ENCODE data around the gene HIVEP3. TPM values are rescaled to one million over a fixed set of nuclear protein-coding genes. Genes with fewer than 3 reads are reported as not detected.

The HIVEP3 gene
- total and polyA plus RNA-seq, 5 donors: 6.3 to 7.9 (median 7.2) TPM

DNA sequence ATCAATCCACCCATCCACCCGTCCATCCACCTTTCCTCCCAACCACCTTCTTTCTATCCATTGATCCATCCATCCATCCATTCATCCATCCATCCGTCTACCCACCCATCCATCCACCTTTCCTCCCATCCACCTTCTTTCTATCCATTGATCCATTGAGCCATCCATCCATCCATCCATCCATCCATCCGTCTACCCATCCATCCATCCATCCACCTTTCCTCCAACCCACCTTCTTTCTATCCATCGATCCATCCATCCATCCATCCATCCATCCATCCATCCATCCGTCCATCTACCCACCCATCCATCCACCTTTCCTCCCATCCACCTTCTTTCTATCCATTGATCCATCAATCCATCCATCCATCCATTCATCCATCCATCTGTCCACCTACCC is 429.2 kb downstream of the HIVEP3 start:
- no peak for ATAC-seq
- Histone ChIP-seq H3K4me1 (ENCODE audit: control insufficient read depth, insufficient read depth, low read length) (peaks cover 5% of the 10 kb centered on the region), H3K4me3 (ENCODE audit: low read length) (no peak overlapping the region), H3K27ac (ENCODE audit: low read length) (no peak overlapping the region), H3K9me3 (ENCODE audit: control insufficient read depth, low read length) (no peaks in the 10 kb centered on the region), H3K27me3 (ENCODE audit: control insufficient read depth, insufficient read depth) (no peaks in the 10 kb centered on the region)
- DNase-seq: no peak
- intact Hi-C loops (cut with DNase I): no loop called here
- 93% methylated on average over 5 of the region's 5 CpGs for WGBS

DNA sequence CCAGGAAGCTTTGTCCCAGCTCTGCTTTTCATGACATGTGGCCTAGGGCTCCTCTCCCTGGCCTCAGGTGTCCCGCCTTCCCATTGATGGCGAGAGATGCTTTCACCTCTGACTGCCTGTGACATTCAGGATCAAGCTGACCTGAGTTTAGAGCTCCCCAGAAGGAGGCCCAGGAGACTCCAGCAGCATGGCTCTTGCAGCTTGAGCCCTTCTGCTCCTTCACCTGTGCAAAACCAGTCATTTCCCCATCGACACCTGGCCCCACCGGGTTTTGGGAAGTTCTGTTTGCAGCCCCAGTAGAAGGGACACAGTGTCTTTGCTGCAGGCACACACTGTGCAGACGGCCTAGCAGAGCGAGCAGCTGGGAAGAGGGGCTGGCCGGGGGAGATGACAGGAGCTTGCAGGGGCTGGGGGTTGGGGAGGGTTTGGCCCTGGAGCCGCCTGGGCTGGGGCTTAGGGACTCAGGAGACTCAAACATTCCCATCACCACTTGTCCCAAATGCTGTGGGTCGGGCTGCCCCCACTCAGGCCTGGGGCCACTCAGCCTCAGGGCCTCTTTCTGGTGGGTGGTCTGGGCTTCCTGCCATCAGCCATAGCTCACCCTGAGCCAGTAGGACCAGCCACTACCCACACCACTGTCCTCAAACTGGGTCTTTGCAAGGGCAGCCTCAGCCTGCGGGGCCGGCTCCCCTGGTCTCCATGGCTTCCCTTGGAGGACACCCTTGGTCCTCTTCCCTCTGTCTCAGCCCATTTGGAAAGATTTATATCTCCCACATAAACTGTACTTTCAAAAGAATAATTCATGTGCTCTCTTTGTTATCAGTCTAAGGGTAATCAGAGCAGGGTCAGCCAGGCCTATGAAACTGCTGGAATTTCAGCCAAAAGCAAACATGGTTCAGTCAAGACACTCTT is 430.4 kb downstream of the HIVEP3 start:
- ATAC-seq (no peak), DNase-seq (peak in 1 of 3 donors; percentile 59)
- intact Hi-C loops (cut with DNase I): no loop called here
- Histone ChIP-seq H3K9me3 (ENCODE audit: control insufficient read depth, low read length) (no peaks in the 10 kb centered on the region), H3K4me1 (ENCODE audit: control insufficient read depth, insufficient read depth, low read length) (peaks cover 5% of the 10 kb centered on the region), H3K27ac (ENCODE audit: low read length) (no peak overlapping the region), H3K4me3 (ENCODE audit: low read length) (no peak overlapping the region), H3K27me3 (ENCODE audit: control insufficient read depth, insufficient read depth) (no peaks in the 10 kb centered on the region)
- WGBS: 77% methylated on average over 11 of the region's 11 CpGs

DNA sequence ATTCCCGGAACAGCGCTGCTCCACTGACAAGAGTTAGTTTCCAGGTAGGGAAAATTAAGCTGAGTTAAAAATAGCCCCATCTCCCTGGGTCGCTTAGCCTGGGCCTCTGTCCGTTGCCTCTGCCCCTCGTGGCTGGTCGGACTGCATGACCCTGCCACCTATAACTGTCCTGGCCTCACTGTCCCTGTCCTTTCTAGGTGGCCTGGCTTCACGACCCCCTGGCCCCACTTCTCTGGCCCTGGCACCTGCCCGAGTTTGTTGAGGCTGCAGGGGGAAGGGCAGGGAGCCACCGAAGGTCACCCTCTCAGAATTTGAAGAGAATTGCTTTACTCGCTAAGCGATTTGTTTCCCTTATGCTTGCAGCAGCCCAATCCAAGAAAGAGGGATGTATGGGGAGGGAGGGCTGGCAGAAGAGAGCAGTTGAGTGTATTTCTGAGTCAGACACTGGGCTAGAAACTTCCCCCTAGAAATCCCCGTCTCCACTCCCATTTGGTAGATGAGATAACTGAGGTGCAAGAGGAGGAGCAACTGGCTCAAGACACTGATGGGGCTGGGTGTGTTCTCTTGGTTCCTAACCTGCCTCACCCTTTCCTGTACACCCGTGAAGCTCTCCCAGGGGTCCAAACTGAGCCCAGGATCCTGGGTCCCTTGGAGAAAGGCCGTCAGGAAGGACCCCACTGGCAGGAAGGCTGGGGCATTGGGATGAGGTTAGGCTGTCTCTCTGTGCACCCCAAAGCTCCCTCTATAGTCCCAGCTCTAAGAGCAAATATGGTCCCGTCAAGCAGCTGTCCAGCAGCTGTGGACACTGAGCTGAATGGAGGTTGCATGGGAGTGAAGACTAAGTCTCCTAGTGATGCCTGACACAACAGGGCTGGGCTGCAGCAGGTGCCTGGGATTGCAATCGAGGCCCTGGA is 431.3 kb downstream of the HIVEP3 start:
- Histone ChIP-seq H3K4me3 (ENCODE audit: low read length) (no peak overlapping the region), H3K4me1 (ENCODE audit: control insufficient read depth, insufficient read depth, low read length) (peaks cover 5% of the 10 kb centered on the region), H3K9me3 (ENCODE audit: control insufficient read depth, low read length) (no peaks in the 10 kb centered on the region), H3K27ac (ENCODE audit: low read length) (no peak overlapping the region), H3K27me3 (ENCODE audit: control insufficient read depth, insufficient read depth) (no peaks in the 10 kb centered on the region)
- WGBS: 50% methylated on average over 16 of the region's 16 CpGs
- ATAC-seq: no peak
- intact Hi-C loops (cut with DNase I): no loop called here
- DNase-seq: peak in 1 of 3 donors; percentile 53

- DNase-seq: peak in 1 of 3 donors; percentile 60
- no peak overlapping the region for H3K4me3 ChIP-seq (ENCODE audit: low read length)
- peaks cover 5% of the 10 kb centered on the region for H3K4me1 ChIP-seq (ENCODE audit: control insufficient read depth, insufficient read depth, low read length)
- no peaks in the 10 kb centered on the region for H3K9me3 ChIP-seq (ENCODE audit: control insufficient read depth, low read length)
- no peak overlapping the region for H3K27ac ChIP-seq (ENCODE audit: low read length)
- WGBS: 34% methylated on average over 23 of the region's 23 CpGs
- H3K27me3 ChIP-seq (ENCODE audit: control insufficient read depth, insufficient read depth): no peaks in the 10 kb centered on the region
- intact Hi-C loops (cut with DNase I): no loop called here
- no peak for ATAC-seq
Measured at GRCh38 chr1:41486371-41487125, 432.2 kb downstream of the HIVEP3 start.

DNA sequence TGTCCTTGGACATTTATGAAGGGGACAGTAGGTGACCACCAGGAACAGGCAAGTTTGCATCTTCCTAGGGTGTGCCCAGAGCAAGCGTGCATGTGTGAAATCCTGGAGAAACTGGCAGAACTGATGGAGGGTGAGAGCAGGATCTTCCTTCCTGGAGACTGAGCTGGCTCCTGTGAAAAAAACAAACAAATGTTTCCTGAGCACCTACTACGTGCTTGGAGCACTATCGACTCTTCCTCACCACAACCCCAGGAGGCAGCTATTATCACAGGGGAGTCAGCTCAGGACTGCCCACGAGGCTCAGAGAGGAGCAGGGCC is 432.7 kb downstream of the HIVEP3 start:
- intact Hi-C loops (cut with DNase I): no loop called here
- H3K27me3 ChIP-seq (ENCODE audit: control insufficient read depth, insufficient read depth): no peaks in the 10 kb centered on the region
- H3K27ac ChIP-seq (ENCODE audit: low read length): no peak overlapping the region
- H3K4me1 ChIP-seq (ENCODE audit: control insufficient read depth, insufficient read depth, low read length): peaks cover 5% of the 10 kb centered on the region
- no peak for ATAC-seq
- 65% methylated on average over 4 of the region's 4 CpGs for WGBS
- DNase-seq: no peak
- H3K9me3 ChIP-seq (ENCODE audit: control insufficient read depth, low read length): no peaks in the 10 kb centered on the region
- H3K4me3 ChIP-seq (ENCODE audit: low read length): no peak overlapping the region

DNA sequence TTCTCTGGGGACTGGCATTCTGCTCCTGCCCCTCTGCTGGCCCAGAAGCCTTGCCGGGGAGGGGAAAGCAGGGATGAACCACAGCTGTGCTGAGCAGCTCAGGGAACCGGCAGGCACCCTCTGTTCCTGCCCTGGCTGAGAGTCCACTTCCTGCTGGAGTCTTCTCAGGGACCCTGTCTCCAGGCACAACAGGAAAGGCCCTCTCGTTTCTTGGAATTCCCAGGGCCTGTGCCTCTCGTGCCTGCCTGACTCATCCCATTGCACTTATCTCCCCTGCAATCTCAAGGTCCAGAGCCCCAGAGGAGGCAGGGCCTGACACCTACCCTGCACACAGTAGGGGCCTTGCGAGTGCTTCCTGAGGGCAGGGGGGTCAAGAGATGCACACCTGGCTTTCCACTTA is 433.1 kb downstream of the HIVEP3 start:
- peak in 1 of 3 donors; percentile 32 for DNase-seq
- peaks cover 5% of the 10 kb centered on the region for H3K4me1 ChIP-seq (ENCODE audit: control insufficient read depth, insufficient read depth, low read length)
- no peak overlapping the region for H3K4me3 ChIP-seq (ENCODE audit: low read length)
- no peaks in the 10 kb centered on the region for H3K27me3 ChIP-seq (ENCODE audit: control insufficient read depth, insufficient read depth)
- H3K9me3 ChIP-seq (ENCODE audit: control insufficient read depth, low read length): no peaks in the 10 kb centered on the region
- no peak overlapping the region for H3K27ac ChIP-seq (ENCODE audit: low read length)
- 47% methylated on average over 5 of the region's 5 CpGs for WGBS
- intact Hi-C loops (cut with DNase I): no loop called here
- ATAC-seq: no peak

- DNase-seq: peak in 2 of 3 donors; percentile 80 to 84
- H3K4me1 ChIP-seq (ENCODE audit: control insufficient read depth, insufficient read depth, low read length): peaks cover 5% of the 10 kb centered on the region
- peak; percentile 33 to 65 for ATAC-seq
- no peaks in the 10 kb centered on the region for H3K27me3 ChIP-seq (ENCODE audit: control insufficient read depth, insufficient read depth)
- 56% methylated on average over 27 of the region's 27 CpGs for WGBS
- H3K4me3 ChIP-seq (ENCODE audit: low read length): no peak within 1 kb of the TSS
- H3K9me3 ChIP-seq (ENCODE audit: control insufficient read depth, low read length): no peaks in the 10 kb centered on the region
- intact Hi-C loops (cut with DNase I): no loop called here
- no peak within 1 kb of the TSS for H3K27ac ChIP-seq (ENCODE audit: low read length)
Measured at GRCh38 chr1:41484402-41485241, 434.1 kb downstream of the HIVEP3 start, which contains the start of gene EDN2. Gene EDN2, minus strand, starts transcription at chr1:41484683. Its CDS starts 82 bp downstream, at chr1:41484601.

GRCh38 chr1:41483960-41484401 is 434.7 kb downstream of the HIVEP3 start:
- WGBS: 67% methylated on average over 9 of the region's 9 CpGs
- H3K27ac ChIP-seq (ENCODE audit: low read length): no peak overlapping the region

DNA sequence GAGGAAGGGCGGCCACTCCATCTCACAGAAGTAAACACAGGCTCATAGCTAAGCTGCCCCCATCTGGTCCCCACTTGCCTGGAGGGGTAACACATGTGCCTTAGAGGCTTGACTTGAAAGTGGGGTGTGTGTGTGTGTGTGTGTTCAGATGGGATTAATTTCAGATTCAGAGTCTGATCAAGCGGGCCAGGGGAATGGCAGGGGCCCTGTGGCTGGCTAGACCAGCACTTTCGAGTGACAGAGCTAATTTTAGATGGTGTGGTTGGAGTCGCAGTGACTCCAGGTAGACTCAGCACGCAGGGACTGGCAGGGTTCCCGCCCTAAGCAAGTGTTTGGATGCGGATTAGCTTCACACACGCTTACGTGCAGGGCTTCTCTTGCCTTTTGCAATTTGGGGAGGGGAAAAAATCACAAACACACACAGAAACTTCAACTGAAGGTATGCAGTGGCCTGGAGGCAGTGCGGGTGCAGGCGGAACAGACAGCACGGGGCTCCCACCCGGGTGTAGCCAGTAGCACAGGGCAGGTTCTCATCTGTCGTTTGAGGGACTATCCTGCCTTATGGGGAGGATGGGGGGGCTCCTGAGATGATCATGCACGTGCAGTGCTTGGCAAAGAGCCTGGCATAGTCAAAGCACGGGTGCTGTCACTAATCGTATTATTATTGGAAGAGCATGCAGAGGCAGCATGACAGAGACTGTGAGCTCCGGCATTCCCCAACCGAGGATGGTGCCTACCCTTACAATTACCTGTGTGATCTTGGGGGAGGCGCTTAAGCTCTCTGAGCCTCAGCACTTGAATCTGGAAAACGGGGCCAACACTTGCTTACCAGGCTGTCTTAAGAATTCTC is 435.5 kb downstream of the HIVEP3 start:
- H3K27ac ChIP-seq (ENCODE audit: low read length): peak overlapping the region; percentile 49
- 68% methylated on average over 21 of the region's 21 CpGs for WGBS
- H3K27me3 ChIP-seq (ENCODE audit: control insufficient read depth, insufficient read depth): no peaks in the 10 kb centered on the region
- H3K4me3 ChIP-seq (ENCODE audit: low read length): no peak overlapping the region
- peaks cover 5% of the 10 kb centered on the region for H3K4me1 ChIP-seq (ENCODE audit: control insufficient read depth, insufficient read depth, low read length)
- ATAC-seq (peak in 1 of 2 donors; percentile 6), DNase-seq (peak in 2 of 3 donors; percentile 46 to 69)
- no peaks in the 10 kb centered on the region for H3K9me3 ChIP-seq (ENCODE audit: control insufficient read depth, low read length)
- intact Hi-C loops (cut with DNase I): no loop called here

More at GRCh38 chr1:41483960-41484401, 434.7 kb downstream of the HIVEP3 start:
- Histone ChIP-seq H3K27me3 (ENCODE audit: control insufficient read depth, insufficient read depth) (no peaks in the 10 kb centered on the region), H3K9me3 (ENCODE audit: control insufficient read depth, low read length) (no peaks in the 10 kb centered on the region), H3K4me1 (ENCODE audit: control insufficient read depth, insufficient read depth, low read length) (peaks cover 5% of the 10 kb centered on the region), H3K4me3 (ENCODE audit: low read length) (no peak overlapping the region)
- intact Hi-C loops (cut with DNase I): no loop called here
- ATAC-seq: no peak
- peak in 1 of 3 donors; percentile 41 for DNase-seq

All from right cardiac atrium (tissue), 5 donors.